ENCODE measurements around the gene HOXD8.
A peak's percentile ranks its signal among the peaks of the same experiment; 100 is the strongest.

GRCh38 chr2:176106581-176107539 lies 22.6 kb upstream of the HOXD8 start, which contains the start of gene HOXD11:
- TF ChIP-seq EZH2phosphoT487 (IDR thresholded peaks at IDR 0.05), result peak; percentile 84
- TF ChIP-seq CTCF (IDR thresholded peaks at IDR 0.05), result no peak

All from neural progenitor cell (in vitro differentiated cells).